Measurements from ENCODE around the gene EEF2. TPM values are rescaled to one million over a fixed set of nuclear protein-coding genes. Genes with fewer than 3 reads are reported as not detected.

EEF2 gene
- total RNA-seq, 1 experiment from 2014 or later: 2,165 TPM

DNA sequence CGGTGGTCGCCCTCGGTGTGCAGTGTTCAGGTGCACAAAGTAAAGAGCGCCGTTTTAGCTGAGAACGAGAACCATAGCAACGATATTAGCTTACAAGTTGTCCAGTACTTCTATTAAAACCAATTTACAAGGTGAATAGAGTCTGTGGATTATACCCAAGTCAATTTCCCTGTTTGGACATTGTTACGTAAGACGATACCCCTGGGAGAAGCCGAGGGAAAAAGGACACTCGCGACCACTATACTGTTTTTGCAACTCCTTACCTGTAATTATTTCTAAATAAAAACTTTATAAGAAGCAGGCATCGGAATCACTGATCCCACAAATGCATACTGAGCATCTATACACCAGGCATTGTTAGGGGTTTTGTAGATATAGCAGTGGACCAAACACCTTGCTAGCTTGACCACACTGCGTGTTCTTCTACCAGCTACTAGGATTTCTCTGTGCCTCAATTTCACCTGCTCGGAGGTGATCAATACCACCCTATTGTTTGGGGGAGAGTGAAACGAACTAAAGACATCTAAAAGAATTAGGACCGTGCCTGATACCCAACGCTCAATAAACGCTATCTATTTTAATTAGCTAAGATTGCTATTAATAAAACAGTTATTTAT is 488 bp upstream of the EEF2 start:
- DNase-seq (ENCODE audit: low spot score): no peak

DNA sequence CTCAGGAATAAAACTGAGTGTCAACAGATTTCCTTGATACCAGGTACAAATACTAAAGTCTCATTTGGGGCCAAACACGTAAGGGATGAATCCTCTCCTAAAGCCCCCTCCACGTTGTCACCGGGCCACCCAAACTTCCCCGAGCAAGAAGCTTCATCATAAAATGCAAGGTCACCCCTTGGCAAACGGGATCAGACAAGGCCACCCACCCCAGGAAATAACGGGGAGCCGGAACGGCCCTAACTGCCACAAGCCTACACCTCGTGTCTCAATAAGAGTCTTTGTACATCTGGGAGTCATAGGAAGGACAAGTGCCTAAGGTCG is 717 bp downstream of the EEF2 start:
- no peak for DNase-seq (ENCODE audit: low spot score)

DNA sequence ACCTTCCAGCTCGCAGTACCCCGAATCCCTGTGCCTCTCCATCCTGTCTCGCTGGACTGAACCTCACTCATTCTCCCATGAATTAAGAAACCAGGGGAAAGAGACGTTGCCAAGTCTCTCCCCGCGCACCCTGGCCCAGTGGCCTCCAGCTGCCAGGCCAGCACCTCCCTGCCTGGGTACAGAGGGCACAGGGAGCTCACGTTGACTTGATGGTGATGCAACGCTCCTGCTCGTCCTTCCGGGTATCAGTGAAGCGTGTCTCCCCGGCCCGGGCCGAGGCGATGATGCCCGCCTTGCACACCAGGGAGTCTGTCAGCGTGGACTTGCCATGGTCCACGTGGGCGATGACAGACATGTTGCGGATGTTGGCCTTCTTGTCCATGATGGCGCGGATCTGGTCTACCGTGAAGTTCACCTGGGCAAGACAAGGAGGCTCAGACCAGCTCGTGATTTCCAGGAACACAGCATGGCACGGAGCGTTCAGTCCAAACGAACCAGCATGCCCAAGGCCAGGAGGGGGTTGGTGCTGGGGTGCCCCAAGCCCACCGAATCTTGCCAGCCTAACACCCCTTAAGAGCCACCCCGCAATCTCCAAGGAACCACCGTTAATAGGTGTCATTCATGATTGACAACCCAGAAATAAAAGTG is 1.2 kb downstream of the EEF2 start:
- DNase-seq (ENCODE audit: low spot score): no peak

- DNase-seq (ENCODE audit: low spot score): no peak
These were observed 1.7 kb downstream of the EEF2 start for GRCh38 chr19:3983542-3983914.

- DNase-seq (ENCODE audit: low spot score): no peak
These were observed 2.3 kb downstream of the EEF2 start for GRCh38 chr19:3982701-3983541.

GRCh38 chr19:3981736-3982681 is 3.3 kb downstream of the EEF2 start:
- no peak for DNase-seq (ENCODE audit: low spot score)

GRCh38 chr19:3981373-3981735 is 3.9 kb downstream of the EEF2 start:
- no peak for DNase-seq (ENCODE audit: low spot score)

- no peak for DNase-seq (ENCODE audit: low spot score)
These were observed 4.7 kb downstream of the EEF2 start for GRCh38 chr19:3980353-3981251.

DNA sequence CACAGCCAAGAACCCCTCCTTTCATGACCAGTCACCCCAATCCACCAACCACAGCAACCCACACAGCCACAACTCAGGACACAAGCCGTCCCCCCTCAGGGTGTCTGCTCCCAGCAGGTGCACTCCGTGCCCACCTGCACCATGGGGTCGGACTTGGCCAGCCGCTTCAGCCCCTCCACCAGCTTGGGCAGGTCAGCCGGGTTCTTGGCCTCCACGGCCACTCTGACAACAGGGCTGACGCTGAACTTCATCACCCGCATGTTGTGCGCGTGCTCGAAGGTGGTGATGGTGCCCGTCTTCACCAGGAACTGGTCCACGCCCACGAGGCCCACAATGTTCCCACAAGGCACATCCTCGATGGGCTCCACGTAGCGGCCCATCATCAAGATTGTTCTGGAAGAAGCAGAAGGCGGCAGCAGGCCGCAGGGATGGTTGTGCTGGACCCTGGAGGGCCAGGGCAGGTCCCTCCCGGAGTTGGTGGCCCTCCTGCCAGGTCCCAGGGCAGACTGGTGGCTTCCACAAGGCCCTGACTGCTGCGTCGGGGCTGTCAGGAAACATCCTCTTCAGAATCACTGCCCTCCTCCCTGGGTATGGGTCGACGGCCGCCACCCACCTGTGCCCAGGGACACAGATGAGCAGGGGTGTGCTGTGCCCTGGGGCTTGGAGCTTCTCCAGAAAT is 5.5 kb downstream of the EEF2 start:
- no peak for DNase-seq (ENCODE audit: low spot score)

DNA sequence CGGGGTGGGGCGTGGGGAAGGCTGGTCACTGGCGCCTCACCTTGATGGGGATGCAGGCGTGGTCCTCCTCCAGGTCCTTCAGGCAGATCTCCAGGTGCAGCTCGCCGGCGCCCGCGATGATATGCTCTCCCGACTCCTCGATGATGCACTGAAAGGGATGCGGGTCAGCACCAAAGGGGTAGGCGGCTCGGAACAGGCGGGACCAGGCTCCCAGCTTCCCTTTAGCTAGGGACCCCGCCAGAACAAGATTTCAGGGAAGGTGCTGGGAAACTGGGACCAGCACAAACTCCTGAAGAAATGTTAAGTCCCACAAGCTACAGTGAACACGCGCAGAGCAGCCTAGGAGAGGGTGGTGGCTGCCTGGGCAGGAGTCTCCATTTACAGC is 6.0 kb downstream of the EEF2 start:
- DNase-seq (ENCODE audit: low spot score): no peak

DNA sequence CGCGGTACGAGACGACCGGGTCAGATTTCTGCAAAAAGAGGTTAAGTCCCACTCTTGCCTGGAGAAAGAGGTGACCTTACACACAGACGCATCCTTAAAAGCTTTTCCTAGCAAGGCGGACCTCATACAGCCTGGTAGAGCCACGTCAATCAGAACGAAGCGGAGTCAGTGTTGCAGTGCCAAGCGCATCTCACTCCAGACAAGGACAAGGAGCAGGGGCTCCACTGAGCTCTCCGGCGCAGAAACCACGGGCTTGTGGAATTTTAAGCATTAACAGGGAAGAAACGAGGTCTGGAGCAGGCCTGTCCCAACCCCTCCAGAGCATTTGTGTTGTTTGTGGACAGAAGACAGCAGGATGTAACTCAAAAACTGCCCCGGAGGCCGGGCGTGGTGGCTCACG is 7.1 kb downstream of the EEF2 start:
- DNase-seq (ENCODE audit: low spot score): no peak

DNA sequence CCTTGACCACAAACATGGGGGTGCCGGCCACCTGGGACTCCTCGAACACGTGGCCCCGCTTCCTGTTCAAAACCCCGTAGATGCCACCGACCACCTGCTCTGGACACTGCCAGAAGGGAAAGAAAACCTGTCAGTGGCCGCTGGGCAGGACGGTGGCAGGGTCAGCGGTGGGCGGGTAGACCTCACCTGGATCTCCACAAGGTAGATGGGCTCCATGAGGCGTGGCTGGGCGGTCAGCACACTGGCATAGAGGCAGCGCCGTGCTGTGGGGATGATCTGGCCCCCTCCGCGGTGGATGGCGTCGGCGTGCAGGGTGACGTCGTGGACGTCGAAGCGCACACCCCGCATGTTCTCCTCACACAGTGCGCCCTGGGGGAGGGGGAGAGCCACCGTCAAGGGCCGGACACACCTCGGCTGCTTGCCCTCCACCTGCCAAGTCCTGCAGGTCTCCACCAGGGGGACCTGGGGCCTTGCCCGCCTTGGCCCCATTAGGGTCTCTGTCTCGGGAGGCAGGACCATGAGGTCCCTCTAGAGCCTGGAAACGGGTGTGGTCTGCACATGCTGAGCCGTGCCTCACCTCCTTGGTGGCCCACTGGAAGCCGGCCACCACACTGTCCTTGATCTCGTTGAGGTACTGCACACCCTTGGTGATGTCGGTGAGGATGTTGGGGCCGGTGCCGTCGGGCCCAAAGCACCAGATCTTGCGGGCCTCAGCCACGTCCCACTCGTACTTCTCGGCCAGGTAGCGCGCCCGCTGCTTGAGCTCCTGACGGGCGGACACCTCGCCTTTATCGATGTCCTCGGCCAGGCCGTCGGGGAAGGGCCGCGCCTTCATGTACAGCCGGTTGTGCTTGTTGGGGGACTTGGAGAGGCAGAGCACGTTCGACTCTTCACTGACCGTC is 7.8 kb downstream of the EEF2 start:
- no peak for DNase-seq (ENCODE audit: low spot score)

DNA sequence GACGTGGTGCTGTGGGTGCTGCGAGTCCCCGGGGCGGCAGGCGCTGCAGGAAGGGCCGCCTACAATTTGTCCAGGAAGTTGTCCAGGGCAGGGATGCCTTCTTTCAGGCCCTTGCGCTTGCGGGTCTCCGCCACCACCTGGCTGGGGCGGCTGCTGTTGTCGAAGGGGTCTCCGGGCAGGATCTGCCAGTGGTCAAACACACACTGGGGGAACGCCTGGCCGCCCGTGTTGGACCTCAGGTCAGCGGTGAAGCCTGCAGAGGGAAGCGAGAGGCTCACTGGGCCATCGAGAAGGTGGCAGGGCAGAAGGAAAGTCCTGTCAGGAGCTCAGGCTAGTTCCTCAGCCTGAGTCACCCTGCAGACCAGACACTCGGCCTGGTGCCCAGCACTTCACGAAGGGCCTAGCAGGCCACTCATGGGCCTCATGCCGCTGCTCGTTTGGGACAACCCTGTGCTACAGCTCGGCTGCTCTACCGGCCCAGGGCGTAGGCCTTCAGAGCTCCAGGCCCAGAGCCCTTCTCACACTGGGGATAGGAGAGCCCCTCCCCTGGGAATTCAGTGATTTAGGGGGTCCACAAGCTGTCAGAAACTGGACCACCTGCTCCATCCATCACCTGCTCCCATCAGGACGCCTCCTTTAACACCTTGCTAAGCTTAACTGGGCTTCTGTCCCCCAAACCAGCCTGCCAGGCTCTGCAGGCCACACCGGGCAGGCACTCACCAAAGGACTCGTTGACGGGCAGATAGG is 8.6 kb downstream of the EEF2 start:
- no peak for DNase-seq (ENCODE audit: low spot score)

DNA sequence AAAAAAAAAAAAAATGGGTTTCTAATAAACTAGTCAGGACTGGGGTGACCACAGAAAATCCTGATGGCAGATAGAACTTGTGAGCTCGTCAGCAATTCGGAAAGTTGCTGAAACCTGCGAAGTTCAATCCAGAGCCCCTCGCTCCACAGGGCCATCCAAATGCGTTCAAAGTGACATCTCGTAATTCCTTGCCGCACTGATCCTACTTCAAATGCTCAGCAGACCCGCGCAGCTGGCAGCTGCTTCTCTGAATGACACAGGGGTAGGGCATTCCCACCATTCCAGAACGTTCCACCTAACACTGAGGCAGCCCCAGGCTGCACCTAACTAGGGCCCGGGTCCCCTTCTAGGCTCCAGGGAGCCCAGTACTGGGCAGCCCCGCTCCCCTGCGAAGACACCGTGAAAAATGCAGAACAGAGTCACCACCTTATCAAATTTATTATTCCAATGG is 9.6 kb downstream of the EEF2 start:
- DNase-seq (ENCODE audit: low spot score): no peak

GRCh38 chr19:3975144-3975543 is 10.1 kb downstream of the EEF2 start:
- DNase-seq (ENCODE audit: low spot score): no peak

DNA sequence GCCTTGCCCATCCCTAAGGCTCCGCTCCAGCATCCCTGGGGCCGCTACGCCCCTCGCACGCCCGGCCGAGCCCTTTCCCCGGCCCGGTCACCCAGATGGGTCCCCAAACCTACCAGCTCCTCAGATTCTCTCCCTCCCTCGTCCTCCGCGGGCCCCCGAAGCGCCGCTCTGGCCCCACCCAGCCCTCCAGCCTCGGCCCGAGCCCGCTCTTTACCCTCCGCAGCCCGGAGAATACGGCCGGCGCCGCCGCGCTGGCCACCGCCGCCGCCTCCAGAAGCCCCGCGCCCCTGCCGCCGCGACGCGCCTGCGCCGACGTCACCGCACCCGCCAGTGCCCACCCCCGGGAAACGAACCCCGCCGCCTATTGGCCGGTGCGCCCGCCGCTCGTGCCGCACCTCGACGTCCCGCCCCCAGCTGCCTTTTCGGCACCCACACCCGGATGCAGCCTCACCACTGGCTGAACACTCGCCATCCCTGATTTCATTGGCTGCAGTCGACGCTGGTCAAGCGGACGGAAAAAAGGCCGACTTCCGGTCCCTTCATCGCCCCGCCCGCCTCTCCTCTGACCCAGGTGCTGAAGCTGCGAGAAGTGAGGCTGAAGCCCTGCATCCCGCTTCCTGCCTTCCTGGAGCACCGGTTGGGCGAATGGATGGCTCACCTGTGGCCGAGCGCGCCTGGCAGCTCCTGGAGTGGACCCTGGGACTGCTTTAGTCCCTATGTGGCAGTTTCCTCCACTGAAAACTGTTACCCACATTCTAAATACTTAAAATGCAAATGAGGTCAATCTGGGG is 14.3 kb downstream of the EEF2 start, which contains the start of gene DAPK3:
TSS of gene DAPK3 (minus strand) at position 292 of the 791 bp plus-strand sequence. CDS start 1,364 bp downstream, outside the sequence.
- DNase-seq (ENCODE audit: low spot score): peak; percentile 92

DNA sequence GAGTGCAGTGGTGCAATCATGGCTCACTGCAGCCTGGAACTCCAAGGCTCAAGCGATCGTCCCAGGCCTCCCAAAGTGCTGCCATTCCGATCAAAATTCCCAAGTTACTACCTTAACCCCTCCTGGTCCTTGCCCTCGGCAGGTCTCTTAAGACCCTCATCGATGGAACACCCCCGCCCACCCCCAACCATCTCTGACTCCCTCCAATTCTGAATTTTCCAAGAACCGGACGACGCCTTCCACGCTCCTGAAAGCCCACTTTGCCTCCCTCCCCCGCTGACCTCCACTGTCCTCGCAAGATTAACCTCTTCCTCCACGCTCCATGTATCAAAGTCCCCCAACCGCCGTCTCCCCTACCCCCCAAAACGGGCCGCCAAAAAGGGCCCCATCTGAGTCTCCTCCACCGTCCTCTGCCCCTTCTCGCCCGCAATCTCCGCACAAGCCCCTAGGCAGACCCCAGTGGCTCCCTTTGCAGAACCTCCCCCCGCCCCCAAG is 14.9 kb downstream of the EEF2 start:
- no peak for DNase-seq (ENCODE audit: low spot score)

All from HT-29 (cell line).